ENCODE measurements around the gene KCNJ16.

KCNJ16 gene

GRCh38 chr17:70106551-70106950, 31.5 kb downstream of the KCNJ16 start:
- H3K4me3 ChIP-seq (ENCODE audit: low read depth, low read length) = no peak overlapping the region
- TF ChIP-seq CTCF (IDR thresholded peaks at IDR 0.05; ENCODE audit: low read depth, low read length) = no peak

GRCh38 chr17:70107441-70107840, 32.4 kb downstream of the KCNJ16 start:
- no peak for TF ChIP-seq CTCF (IDR thresholded peaks at IDR 0.05; ENCODE audit: low read depth, low read length)
- H3K4me3 ChIP-seq (ENCODE audit: low read depth, low read length) = no peak overlapping the region

GRCh38 chr17:70107904-70108565, 33.0 kb downstream of the KCNJ16 start:
- H3K4me3 ChIP-seq (ENCODE audit: low read depth, low read length) = no peak overlapping the region
- no peak for TF ChIP-seq CTCF (IDR thresholded peaks at IDR 0.05; ENCODE audit: low read depth, low read length)

GRCh38 chr17:70109497-70109896, 34.5 kb downstream of the KCNJ16 start:
- H3K4me3 ChIP-seq (ENCODE audit: low read depth, low read length) = no peak overlapping the region
- TF ChIP-seq CTCF (IDR thresholded peaks at IDR 0.05; ENCODE audit: low read depth, low read length) = no peak

- H3K4me3 ChIP-seq (ENCODE audit: low read depth, low read length) = no peak overlapping the region
- TF ChIP-seq CTCF (IDR thresholded peaks at IDR 0.05; ENCODE audit: low read depth, low read length) = no peak
Measured at GRCh38 chr17:70110443-70110880, 35.4 kb downstream of the KCNJ16 start.

- no peak overlapping the region for H3K4me3 ChIP-seq (ENCODE audit: low read depth, low read length)
- TF ChIP-seq CTCF (IDR thresholded peaks at IDR 0.05; ENCODE audit: low read depth, low read length) = no peak
Measured at GRCh38 chr17:70111201-70111600, 36.2 kb downstream of the KCNJ16 start.

GRCh38 chr17:70114405-70114804, 39.4 kb downstream of the KCNJ16 start:
- no peak overlapping the region for H3K4me3 ChIP-seq (ENCODE audit: low read depth, low read length)
- no peak for TF ChIP-seq CTCF (IDR thresholded peaks at IDR 0.05; ENCODE audit: low read depth, low read length)

Measured in WI38 (cell line).